Peyer's patch (tissue), 4 donors: Measurements from ENCODE around the gene FLRT2. TPM values are rescaled to one million over a fixed set of nuclear protein-coding genes. Genes with fewer than 3 reads are reported as not detected.

Source experiments
- DNase-seq, 3 donors: peaks; one replicate each; pipeline ENCODE4 v3.0.0-alpha.2; 2017 to 2019
- H3K27ac ChIP-seq, 4 donors: fragments of 200-600 bp; sonication (generic); one replicate each; pipeline ENCODE4 v1.5.1; 2016 to 2019
- H3K27me3 ChIP-seq, 2 donors: fragments of 200-600 bp; sonication (generic); one replicate each; pipeline ENCODE4 v1.5.1; 2019
- H3K36me3 ChIP-seq, 3 donors: fragments of 200-600 bp; sonication (generic); one replicate each; pipeline ENCODE4 v1.5.1; 2016 to 2019
- H3K4me1 ChIP-seq, 4 donors: fragments of 200-600 bp; sonication (generic); one replicate each; pipeline ENCODE4 v1.5.1; 2016 to 2019
- H3K4me3 ChIP-seq, 4 donors: fragments of 200-600 bp; sonication (generic); 1 replicate in 3 of 4; 2 replicates in 1 of 4; pipeline ENCODE4 v1.5.1; 2016 to 2019; ENCODE audit warnings: mild to moderate bottlenecking in 1 of 4
- H3K9me3 ChIP-seq, 4 donors: fragments of 200-600 bp; sonication (generic); one replicate each; pipeline ENCODE4 v1.5.1; 2016 to 2019; ENCODE audit warnings: mild to moderate bottlenecking in 1 of 4
- POLR2A ChIP-seq, 2 donors: fragments of 450-650 bp; IDR thresholded peaks; one replicate each; pipeline ENCODE4 v1.5.1; 2017; ENCODE audit warnings: antibody characterized with exemption in 2 of 2, mild to moderate bottlenecking in 2 of 2, moderate library complexity in 2 of 2
- total RNA-seq, 4 donors: library from RNA; depleted of rRNA; stranded (reverse); fragments of >200 nt; gene quantifications; one replicate each; pipeline ENCODE4 v1.1.0, GENCODE V29; 2016
- TF ChIP-seq, protein P1 (sequence below), 6 experiments: fragments of 450-650 bp in 4 of 6; fragments of 200-600 bp in 2 of 6; sonication (generic) in 1 of 6; IDR thresholded peaks; one replicate each; pipeline ENCODE4 v1.5.1; 2017 to 2019; ENCODE audit warnings: antibody characterized with exemption in 6 of 6, mild to moderate bottlenecking in 3 of 6, moderate library complexity in 1 of 6

Gene FLRT2
- total RNA-seq, 4 donors from 2014 or later: 1.1 to 4.8 (median 2.2) TPM

DNA sequence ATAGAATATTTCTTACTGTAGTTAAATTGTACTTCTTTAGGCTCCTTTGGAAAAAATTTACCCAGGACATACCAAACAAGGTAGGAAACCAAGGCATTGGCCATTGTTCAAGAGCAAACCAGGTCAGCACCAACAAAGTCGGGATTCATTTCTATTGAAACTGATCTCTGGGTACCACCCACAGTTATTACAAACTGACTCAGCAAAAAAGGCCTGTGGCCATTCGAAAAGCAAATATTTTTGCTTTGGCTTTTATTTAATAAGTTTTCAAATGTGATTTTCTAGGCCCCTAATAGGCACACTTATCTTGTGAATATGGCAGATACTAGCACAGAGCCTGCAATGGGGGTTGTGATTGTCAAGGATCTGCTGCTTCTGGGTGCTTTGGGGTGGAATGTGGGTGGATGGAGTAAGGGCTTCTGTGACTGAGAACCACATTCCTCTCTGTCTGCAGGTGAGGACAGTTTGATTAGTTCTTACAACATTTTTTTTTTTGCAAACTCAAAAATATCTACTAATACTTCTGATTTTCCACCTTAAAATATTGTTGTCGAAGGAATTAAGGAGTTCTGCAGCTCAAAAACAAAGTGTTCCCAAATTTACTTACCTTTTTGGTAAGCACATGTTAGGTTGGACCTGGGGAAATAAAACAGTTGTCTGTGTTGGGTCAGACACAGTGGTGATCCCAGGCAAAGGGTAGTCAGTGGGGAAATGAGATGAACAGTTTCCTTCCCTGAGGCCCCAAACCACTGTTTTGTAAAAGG is 45.1 kb downstream of the FLRT2 start:
- Histone ChIP-seq H3K27ac (no peak overlapping the region), H3K4me3 (no peak overlapping the region), H3K9me3 (no peaks in the 10 kb centered on the region), H3K4me1 (no peaks in the 10 kb centered on the region), H3K36me3 (no peaks in the 10 kb centered on the region), H3K27me3 (no peaks in the 10 kb centered on the region)
- no peak for TF ChIP-seq POLR2A (IDR thresholded peaks at IDR 0.05)
- TF ChIP-seq, protein P1, sequence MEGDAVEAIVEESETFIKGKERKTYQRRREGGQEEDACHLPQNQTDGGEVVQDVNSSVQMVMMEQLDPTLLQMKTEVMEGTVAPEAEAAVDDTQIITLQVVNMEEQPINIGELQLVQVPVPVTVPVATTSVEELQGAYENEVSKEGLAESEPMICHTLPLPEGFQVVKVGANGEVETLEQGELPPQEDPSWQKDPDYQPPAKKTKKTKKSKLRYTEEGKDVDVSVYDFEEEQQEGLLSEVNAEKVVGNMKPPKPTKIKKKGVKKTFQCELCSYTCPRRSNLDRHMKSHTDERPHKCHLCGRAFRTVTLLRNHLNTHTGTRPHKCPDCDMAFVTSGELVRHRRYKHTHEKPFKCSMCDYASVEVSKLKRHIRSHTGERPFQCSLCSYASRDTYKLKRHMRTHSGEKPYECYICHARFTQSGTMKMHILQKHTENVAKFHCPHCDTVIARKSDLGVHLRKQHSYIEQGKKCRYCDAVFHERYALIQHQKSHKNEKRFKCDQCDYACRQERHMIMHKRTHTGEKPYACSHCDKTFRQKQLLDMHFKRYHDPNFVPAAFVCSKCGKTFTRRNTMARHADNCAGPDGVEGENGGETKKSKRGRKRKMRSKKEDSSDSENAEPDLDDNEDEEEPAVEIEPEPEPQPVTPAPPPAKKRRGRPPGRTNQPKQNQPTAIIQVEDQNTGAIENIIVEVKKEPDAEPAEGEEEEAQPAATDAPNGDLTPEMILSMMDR (IDR thresholded peaks at IDR 0.05): no peak
- DNase-seq: no peak

DNA sequence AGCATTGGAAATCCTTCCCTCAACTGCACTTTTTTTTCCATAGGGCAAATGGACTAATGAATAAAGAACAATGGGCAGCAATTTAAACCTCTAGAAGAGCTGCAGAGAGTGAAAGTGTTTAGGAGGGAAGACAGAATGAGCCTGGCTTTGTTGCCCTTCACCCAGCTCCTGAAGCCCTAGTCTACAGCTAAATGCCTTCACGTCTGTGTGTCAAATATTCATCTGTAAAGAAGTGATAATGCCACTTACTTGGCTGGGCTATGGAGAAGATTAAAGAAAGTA is 45.6 kb downstream of the FLRT2 start:
- no peak for DNase-seq
- no peaks in the 10 kb centered on the region for H3K27me3 ChIP-seq
- H3K9me3 ChIP-seq: no peaks in the 10 kb centered on the region
- no peak overlapping the region for H3K4me3 ChIP-seq
- no peak overlapping the region for H3K27ac ChIP-seq
- no peaks in the 10 kb centered on the region for H3K4me1 ChIP-seq
- no peak for TF ChIP-seq POLR2A (IDR thresholded peaks at IDR 0.05)
- TF ChIP-seq, protein P1 (IDR thresholded peaks at IDR 0.05): no peak
- no peaks in the 10 kb centered on the region for H3K36me3 ChIP-seq

DNA sequence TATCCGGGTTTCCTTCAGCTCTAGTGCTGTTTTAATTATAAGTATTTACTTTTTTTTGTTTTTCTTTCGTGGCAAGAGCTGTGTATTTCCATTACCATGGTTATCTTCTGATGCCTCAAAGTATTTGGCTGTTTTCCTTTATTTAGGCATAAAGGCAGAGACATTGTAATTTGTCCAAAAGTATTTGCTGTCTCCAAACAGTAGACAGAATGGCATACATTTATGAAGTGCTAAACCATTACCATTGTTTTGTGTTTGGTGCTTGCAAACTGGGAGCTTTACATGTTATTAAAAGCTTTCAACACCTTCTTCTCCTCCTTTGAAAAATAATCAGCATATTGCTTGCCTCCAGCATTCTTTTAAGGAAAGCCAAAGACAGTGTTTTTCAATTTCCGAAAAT is 46.3 kb downstream of the FLRT2 start:
- no peaks in the 10 kb centered on the region for H3K36me3 ChIP-seq
- no peaks in the 10 kb centered on the region for H3K9me3 ChIP-seq
- H3K27ac ChIP-seq: no peak overlapping the region
- DNase-seq: no peak
- no peaks in the 10 kb centered on the region for H3K4me1 ChIP-seq
- no peak overlapping the region for H3K4me3 ChIP-seq
- no peaks in the 10 kb centered on the region for H3K27me3 ChIP-seq
- no peak for TF ChIP-seq POLR2A (IDR thresholded peaks at IDR 0.05)
- TF ChIP-seq, protein P1 (IDR thresholded peaks at IDR 0.05): no peak

DNA sequence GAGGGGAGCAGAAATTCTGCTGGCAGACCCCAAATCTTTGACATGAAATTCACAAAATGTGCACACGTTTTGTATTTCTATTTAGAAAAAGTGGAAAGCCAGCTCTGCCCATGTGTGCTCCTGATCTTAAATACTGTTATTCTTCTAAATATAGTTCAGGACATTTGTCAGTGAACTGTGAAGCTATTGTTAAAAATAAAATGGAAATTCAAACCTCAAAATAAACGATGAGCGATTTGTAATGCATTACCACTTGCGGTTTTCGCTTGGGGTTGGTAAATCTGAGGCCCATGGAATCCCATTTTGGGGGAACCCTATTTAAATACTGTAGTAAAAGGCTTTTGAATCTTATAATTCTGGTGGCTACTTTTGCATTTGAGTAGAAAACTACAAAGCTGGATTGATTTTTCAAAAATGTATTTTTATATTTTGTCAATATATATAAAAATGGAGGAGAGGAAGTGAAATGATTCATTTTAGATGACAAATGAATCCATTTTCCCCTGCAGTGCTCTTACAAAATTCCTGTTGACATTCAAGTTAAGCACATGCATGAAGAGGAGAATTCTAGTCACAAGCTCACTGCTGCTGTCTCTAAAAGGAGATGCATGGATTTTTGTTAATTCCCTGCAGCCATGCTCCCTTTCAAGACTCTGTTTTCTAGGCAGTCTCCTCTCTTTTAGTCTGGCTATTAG is 47.1 kb downstream of the FLRT2 start:
- Histone ChIP-seq H3K27ac (no peak overlapping the region), H3K27me3 (no peaks in the 10 kb centered on the region), H3K4me1 (no peaks in the 10 kb centered on the region), H3K4me3 (no peak overlapping the region), H3K9me3 (no peaks in the 10 kb centered on the region), H3K36me3 (no peaks in the 10 kb centered on the region)
- no peak for DNase-seq
- no peak for TF ChIP-seq POLR2A (IDR thresholded peaks at IDR 0.05)
- TF ChIP-seq, protein P1 (IDR thresholded peaks at IDR 0.05): no peak

DNA sequence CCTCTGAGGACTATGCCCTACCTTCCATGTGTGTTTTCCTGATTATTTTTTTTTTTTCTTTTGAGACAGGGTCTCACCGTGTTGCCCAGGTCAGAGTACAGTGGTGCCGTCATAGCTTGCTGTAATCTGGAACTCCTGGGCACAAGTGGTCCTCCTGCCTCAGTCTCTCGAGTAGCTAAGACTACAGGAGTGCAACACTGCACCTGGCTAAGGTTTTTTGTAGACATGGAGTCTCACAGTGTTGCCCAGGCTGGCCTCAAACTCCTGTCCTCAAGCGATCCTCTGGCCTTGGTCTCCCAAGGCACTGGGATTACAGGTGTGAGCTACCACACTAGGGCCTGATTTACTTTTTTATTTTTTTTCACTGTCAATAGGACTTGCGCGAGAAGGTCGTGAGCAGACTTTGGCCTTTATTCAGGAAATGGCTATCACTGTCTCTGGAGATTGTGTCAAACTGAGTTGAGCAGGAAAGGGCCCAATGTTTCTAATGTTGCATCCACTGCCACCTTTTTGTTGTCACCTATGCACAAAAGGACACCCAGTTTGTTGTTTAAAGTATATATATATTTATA is 47.7 kb downstream of the FLRT2 start:
- Histone ChIP-seq H3K27me3 (no peaks in the 10 kb centered on the region), H3K4me3 (no peak overlapping the region), H3K9me3 (no peaks in the 10 kb centered on the region), H3K27ac (no peak overlapping the region), H3K4me1 (no peaks in the 10 kb centered on the region), H3K36me3 (no peaks in the 10 kb centered on the region)
- no peak for TF ChIP-seq POLR2A (IDR thresholded peaks at IDR 0.05)
- TF ChIP-seq, protein P1 (IDR thresholded peaks at IDR 0.05): no peak
- DNase-seq: no peak
